ENCODE measurements around the gene CTU2. TPM values are rescaled to one million over a fixed set of nuclear protein-coding genes. Genes with fewer than 3 reads are reported as not detected.
A peak's percentile ranks its signal among the peaks of the same experiment; 100 is the strongest.

Gene CTU2
- total and polyA plus RNA-seq, 9 of the 15 experiments (the other 6 are each of a cell fraction or from before 2014, with no cell fraction given): 1.3 to 105 (median 23.2) TPM

DNA sequence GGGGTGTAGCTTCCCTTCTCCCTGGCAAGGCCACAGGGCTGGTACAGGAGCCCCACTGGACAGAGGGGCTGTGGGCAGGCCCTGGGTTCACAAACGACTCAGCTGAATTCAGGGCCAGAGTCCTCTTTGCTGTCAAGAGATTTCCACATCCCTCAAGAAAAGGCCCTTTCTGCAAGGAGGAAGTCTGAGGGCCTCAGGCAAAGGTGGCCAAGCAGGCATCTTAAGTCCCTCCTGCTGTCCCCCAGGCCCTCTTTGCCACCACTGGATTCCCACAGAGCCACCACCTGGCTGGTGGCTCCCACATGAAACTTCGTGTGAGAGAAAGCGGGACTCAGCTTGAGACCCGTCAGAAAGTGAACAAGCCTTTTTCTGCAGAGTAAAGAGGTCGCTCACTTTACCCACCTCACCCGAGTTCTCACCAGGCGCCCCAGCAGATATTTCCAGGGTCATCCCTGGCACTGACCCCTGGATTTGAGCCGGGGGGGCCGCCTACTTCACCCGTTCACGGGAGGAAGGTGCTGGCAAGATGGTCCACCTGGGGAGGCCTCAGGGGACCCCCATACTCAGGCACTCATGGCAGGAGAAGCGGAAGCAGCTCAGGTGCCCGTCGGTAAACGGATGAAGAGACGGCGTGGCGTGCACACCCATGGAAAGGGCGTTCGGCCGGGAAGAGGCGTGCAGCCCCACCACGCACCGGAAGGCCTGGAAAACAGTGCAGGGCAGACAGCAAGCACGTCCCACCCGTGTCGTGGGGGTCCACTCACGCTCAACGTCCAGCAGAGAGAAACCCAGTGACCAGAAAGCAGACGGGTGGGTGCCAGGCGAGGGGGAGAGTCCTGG lies 3.7 kb upstream of the CTU2 start:
- POLR2A ChIA-PET: interaction anchor here (0.7 to 1.0 kb wide), 4 partner anchors 9 to 77 kb away, joined by 3 to 4 read pairs (median 3); no protein-coding TSS in a partner anchor
- in situ Hi-C loops (cut with MboI): no loop called here
- intact Hi-C loops (cut with micrococcal nuclease): no loop called here
- H2AFZ ChIP-seq (ENCODE audit: low read depth, low read length): no peak overlapping the region
- H3K27ac ChIP-seq (ENCODE audit: extremely low read depth, low read depth, low read length): peak overlapping the region; percentile 25; the same call in 1 of the 3 replicates
- H3K4me3 ChIP-seq: no peak overlapping the region
- CTCF ChIA-PET (ENCODE audit: low intra/inter-chr PET ratio): interaction anchor here (0.6 kb wide), 1 partner anchor 37 kb away, joined by 3 read pairs; no protein-coding TSS in a partner anchor
- peaks cover 11% of the 10 kb centered on the region; the same call in 1 of the 2 replicates for H4K20me1 ChIP-seq (replicated peaks; ENCODE audit: control insufficient read depth, insufficient read depth, low read length)
- H3K36me3 ChIP-seq (ENCODE audit: control insufficient read depth, insufficient read depth, low read length): peaks cover 61% of the 10 kb centered on the region; the same call in 1 of the 3 replicates
- WGBS (ENCODE audit: insufficient coverage, low coverage, missing lambda C conversion rate): 89% methylated on average over 31 of the region's 31 CpGs
- BruUV-seq (replicated peaks): no TSS peak
- H3K9me1 ChIP-seq (ENCODE audit: control insufficient read depth, insufficient read depth, low read length): peaks cover 3% of the 10 kb centered on the region
- ATAC-seq: no peak
- FAIRE-seq: no peak
- no peak for DNase-seq (ENCODE audit: extremely low read depth in 1 of 4, low spot score in 3 of 4)
- H3K4me2 ChIP-seq (ENCODE audit: insufficient read depth, low read length): no peak overlapping the region
- peaks cover 64% of the 10 kb centered on the region for H3K79me2 ChIP-seq (ENCODE audit: control insufficient read depth, insufficient read depth, low read length)
- TF ChIP-seq, protein P1, sequence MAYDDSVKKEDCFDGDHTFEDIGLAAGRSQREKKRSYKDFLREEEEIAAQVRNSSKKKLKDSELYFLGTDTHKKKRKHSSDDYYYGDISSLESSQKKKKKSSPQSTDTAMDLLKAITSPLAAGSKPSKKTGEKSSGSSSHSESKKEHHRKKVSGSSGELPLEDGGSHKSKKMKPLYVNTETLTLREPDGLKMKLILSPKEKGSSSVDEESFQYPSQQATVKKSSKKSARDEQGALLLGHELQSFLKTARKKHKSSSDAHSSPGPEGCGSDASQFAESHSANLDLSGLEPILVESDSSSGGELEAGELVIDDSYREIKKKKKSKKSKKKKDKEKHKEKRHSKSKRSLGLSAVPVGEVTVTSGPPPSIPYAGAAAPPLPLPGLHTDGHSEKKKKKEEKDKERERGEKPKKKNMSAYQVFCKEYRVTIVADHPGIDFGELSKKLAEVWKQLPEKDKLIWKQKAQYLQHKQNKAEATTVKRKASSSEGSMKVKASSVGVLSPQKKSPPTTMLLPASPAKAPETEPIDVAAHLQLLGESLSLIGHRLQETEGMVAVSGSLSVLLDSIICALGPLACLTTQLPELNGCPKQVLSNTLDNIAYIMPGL (CRISPR knock-in tag; IDR thresholded peaks at IDR 0.05): no peak
- no peak for TF ChIP-seq ZNF134 (CRISPR knock-in tag; conservative IDR thresholded peaks at IDR 0.05)
- TF ChIP-seq, protein P2, sequence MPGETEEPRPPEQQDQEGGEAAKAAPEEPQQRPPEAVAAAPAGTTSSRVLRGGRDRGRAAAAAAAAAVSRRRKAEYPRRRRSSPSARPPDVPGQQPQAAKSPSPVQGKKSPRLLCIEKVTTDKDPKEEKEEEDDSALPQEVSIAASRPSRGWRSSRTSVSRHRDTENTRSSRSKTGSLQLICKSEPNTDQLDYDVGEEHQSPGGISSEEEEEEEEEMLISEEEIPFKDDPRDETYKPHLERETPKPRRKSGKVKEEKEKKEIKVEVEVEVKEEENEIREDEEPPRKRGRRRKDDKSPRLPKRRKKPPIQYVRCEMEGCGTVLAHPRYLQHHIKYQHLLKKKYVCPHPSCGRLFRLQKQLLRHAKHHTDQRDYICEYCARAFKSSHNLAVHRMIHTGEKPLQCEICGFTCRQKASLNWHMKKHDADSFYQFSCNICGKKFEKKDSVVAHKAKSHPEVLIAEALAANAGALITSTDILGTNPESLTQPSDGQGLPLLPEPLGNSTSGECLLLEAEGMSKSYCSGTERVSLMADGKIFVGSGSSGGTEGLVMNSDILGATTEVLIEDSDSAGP (CRISPR knock-in tag; IDR thresholded peaks at IDR 0.05): no peak
- no peak for TF ChIP-seq SAFB (IDR thresholded peaks at IDR 0.05; ENCODE audit: borderline replicate concordance, low read depth, low read length)
- no peak for TF ChIP-seq NONO (IDR thresholded peaks at IDR 0.05; ENCODE audit: low read depth in 2 of 2, low read length in 1 of 2)
- no peak for TF ChIP-seq SAFB2 (IDR thresholded peaks at IDR 0.05; ENCODE audit: borderline replicate concordance, low read depth, low read length, severe bottlenecking)
- no peak for TF ChIP-seq ARID2 (IDR thresholded peaks at IDR 0.05)
- no peak for TF ChIP-seq ZNF140 (CRISPR knock-in tag; IDR thresholded peaks at IDR 0.05)
- TF ChIP-seq ZNF384 (IDR thresholded peaks at IDR 0.05; ENCODE audit: low read depth, low read length): no peak
- no peak for TF ChIP-seq ZNF239 (CRISPR knock-in tag; IDR thresholded peaks at IDR 0.05)
- TF ChIP-seq EGR1 (conservative IDR thresholded peaks at IDR 0.05): no peak
- no peak for TF ChIP-seq NFXL1 (CRISPR knock-in tag; IDR thresholded peaks at IDR 0.05)
- no peak for TF ChIP-seq ZZZ3 (IDR thresholded peaks at IDR 0.05)
- no peak for TF ChIP-seq MTA3 (IDR thresholded peaks at IDR 0.05; ENCODE audit: borderline replicate concordance)
- H3K4me1 ChIP-seq (replicated peaks in 1 of 2; ENCODE audit: control insufficient read depth in 2 of 2, insufficient read depth in 2 of 2, low read length in 2 of 2): peaks cover 16 to 85% of the 10 kb centered on the region in 2 experiments
- peak overlapping the region in 1 of 2 experiments; percentile 88; a peak in 2 of 4 replicates for H3K9ac ChIP-seq (ENCODE audit: insufficient read depth in 1 of 2, low read depth in 2 of 2, low read length in 2 of 2)
- no peaks in the 10 kb centered on the region for H3K27me3 ChIP-seq (ENCODE audit: control insufficient read depth in 2 of 2, insufficient read depth in 2 of 2, low read length in 2 of 2)
- H3K9me3 ChIP-seq (replicated peaks; ENCODE audit: control insufficient read depth, insufficient read depth, low read depth, low read length): no peaks in the 10 kb centered on the region
